ENCODE data around the gene TDRD9. TPM values are rescaled to one million over a fixed set of nuclear protein-coding genes. Genes with fewer than 3 reads are reported as not detected.

Gene TDRD9
- total RNA-seq, 1 donor from 2014 or later, result not detected

DNA sequence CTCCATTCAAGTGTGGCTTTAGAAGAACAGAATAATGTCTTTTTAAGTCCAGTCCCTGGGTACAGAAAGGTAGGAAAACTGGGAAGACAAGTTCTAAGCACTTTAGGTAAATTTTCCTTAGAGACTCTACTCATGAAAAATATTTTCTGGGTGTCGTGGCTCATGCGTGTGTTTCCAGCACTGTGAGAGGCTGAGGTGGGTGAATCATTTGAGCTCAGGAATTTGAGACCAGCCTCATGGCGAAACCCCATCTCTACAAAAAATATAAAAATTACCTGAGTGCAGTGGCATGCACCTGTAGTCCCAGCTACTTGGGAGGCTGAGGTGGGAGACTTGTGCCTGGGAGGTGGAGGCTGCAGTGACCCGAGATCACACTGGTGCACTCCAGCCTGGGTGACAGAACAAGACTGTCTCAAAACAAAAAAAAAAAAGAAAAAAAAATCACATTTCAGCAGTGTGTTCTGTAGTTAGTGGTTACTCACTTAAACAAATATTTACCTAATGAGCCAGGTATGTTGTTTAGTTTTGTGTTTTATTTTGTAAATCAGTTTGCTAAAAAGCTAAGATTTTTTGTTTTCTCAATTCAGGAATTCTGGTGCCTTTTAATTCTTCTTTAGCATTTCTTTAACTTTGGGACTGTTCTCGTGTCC, 66.4 kb downstream of the TDRD9 start:
- Histone ChIP-seq H3K9ac (ENCODE audit: low read length) (no peak overlapping the region), H4K20me1 (ENCODE audit: insufficient read depth, low read length) (no peaks in the 10 kb centered on the region), H3K9me3 (ENCODE audit: insufficient read depth, low read depth, low read length) (no peaks in the 10 kb centered on the region), H3K27me3 (ENCODE audit: insufficient read depth, low read length) (no peaks in the 10 kb centered on the region), H3K36me3 (ENCODE audit: insufficient read depth, low read length) (no peaks in the 10 kb centered on the region), H3K79me2 (ENCODE audit: insufficient read depth, low read length) (no peaks in the 10 kb centered on the region), H2AFZ (ENCODE audit: low read depth, low read length) (no peak overlapping the region), H3K27ac (ENCODE audit: low read depth, low read length) (no peak overlapping the region), H3K4me1 (ENCODE audit: insufficient read depth, low read length) (no peaks in the 10 kb centered on the region), H3K4me2 (ENCODE audit: low read length) (no peak overlapping the region), H3K4me3 (ENCODE audit: insufficient read depth, low read depth, low read length) (no peak overlapping the region)
- DNase-seq (ENCODE audit: low read depth), result no peak
- Mint-ChIP-seq H3K9me3 (ENCODE audit: unreplicated experiment) (no peaks in the 10 kb centered on the region), H3K27ac (ENCODE audit: unreplicated experiment) (no peak overlapping the region), H3K4me3 (ENCODE audit: unreplicated experiment) (no peak overlapping the region), H3K36me3 (ENCODE audit: low read depth, unreplicated experiment) (no peaks in the 10 kb centered on the region), H3K27me3 (ENCODE audit: low read depth, unreplicated experiment) (peaks cover 3% of the 10 kb centered on the region), H3K4me1 (ENCODE audit: low read depth, unreplicated experiment) (no peaks in the 10 kb centered on the region)
- TF ChIP-seq, protein P1, sequence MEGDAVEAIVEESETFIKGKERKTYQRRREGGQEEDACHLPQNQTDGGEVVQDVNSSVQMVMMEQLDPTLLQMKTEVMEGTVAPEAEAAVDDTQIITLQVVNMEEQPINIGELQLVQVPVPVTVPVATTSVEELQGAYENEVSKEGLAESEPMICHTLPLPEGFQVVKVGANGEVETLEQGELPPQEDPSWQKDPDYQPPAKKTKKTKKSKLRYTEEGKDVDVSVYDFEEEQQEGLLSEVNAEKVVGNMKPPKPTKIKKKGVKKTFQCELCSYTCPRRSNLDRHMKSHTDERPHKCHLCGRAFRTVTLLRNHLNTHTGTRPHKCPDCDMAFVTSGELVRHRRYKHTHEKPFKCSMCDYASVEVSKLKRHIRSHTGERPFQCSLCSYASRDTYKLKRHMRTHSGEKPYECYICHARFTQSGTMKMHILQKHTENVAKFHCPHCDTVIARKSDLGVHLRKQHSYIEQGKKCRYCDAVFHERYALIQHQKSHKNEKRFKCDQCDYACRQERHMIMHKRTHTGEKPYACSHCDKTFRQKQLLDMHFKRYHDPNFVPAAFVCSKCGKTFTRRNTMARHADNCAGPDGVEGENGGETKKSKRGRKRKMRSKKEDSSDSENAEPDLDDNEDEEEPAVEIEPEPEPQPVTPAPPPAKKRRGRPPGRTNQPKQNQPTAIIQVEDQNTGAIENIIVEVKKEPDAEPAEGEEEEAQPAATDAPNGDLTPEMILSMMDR (IDR thresholded peaks at IDR 0.05; ENCODE audit: insufficient read depth, low read depth, low read length), result no peak
- no peak for TF ChIP-seq EZH2 (IDR thresholded peaks at IDR 0.05; ENCODE audit: insufficient read depth, low read length)
- FAIRE-seq, result no peak

DNA sequence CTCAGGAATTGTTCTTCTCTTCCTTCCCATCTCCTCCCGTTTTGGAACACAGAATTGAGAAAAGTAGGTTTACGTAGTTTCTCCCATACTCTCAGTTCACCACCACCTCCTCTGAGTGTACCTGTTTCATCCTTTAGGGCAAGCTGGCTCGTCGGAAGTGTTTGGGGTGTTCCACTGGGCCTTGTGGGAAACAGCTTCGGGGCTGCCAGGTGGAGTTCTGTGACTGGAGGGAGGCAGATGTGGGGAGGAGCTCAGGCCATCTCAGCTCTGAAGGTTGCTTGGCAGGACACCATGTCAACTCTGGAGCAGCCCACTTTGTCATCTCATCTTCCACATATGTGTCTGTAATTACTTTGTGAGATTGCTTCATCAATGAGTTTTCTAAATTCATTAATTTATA, 67.6 kb downstream of the TDRD9 start:
- H3K27ac ChIP-seq (ENCODE audit: low read depth, low read length), result no peak overlapping the region

DNA sequence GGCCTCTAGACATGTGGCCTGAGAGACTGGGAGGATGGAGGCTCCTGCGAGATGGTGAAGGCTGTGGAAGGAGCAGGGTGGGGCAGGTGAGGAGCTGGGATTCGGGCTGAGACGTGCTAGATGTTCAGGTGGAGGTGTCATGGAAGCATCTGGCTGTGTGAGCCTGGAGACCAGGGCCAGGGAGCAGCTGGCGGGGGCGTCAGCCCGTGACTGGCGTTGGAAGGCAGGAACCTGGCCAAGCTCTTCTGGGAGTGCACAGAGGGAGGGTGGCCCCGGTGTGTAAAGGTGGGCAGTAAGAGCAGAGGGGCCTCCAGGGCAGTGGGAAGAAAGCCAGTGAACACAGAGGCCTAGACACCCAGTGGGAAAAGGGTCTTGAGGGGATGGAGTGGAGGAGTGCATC, 69.1 kb downstream of the TDRD9 start:
- H2AFZ ChIP-seq (ENCODE audit: low read depth, low read length), result no peak overlapping the region
- no peaks in the 10 kb centered on the region for H3K36me3 ChIP-seq (ENCODE audit: insufficient read depth, low read length)
- H3K79me2 ChIP-seq (ENCODE audit: insufficient read depth, low read length), result no peaks in the 10 kb centered on the region
- H3K4me2 ChIP-seq (ENCODE audit: low read length), result no peak overlapping the region
- Mint-ChIP-seq H3K27ac (ENCODE audit: unreplicated experiment) (no peak overlapping the region), H3K9me3 (ENCODE audit: unreplicated experiment) (no peaks in the 10 kb centered on the region), H3K36me3 (ENCODE audit: low read depth, unreplicated experiment) (no peaks in the 10 kb centered on the region), H3K4me1 (ENCODE audit: low read depth, unreplicated experiment) (no peaks in the 10 kb centered on the region), H3K27me3 (ENCODE audit: low read depth, unreplicated experiment) (peaks cover 5% of the 10 kb centered on the region), H3K4me3 (ENCODE audit: unreplicated experiment) (no peak overlapping the region)
- H3K4me1 ChIP-seq (ENCODE audit: insufficient read depth, low read length), result no peaks in the 10 kb centered on the region
- TF ChIP-seq, protein P1 (IDR thresholded peaks at IDR 0.05; ENCODE audit: insufficient read depth, low read depth, low read length), result no peak
- TF ChIP-seq EZH2 (IDR thresholded peaks at IDR 0.05; ENCODE audit: insufficient read depth, low read length), result no peak
- H3K9ac ChIP-seq (ENCODE audit: low read length), result no peak overlapping the region
- no peak overlapping the region for H3K27ac ChIP-seq (ENCODE audit: low read depth, low read length)
- no peaks in the 10 kb centered on the region for H3K27me3 ChIP-seq (ENCODE audit: insufficient read depth, low read length)
- FAIRE-seq, result no peak
- H3K9me3 ChIP-seq (ENCODE audit: insufficient read depth, low read depth, low read length), result no peaks in the 10 kb centered on the region
- no peak for DNase-seq (ENCODE audit: low read depth)
- no peaks in the 10 kb centered on the region for H4K20me1 ChIP-seq (ENCODE audit: insufficient read depth, low read length)
- no peak overlapping the region for H3K4me3 ChIP-seq (ENCODE audit: insufficient read depth, low read depth, low read length)

More for the DNA sequence above, 67.6 kb downstream of the TDRD9 start:
- no peaks in the 10 kb centered on the region for H4K20me1 ChIP-seq (ENCODE audit: insufficient read depth, low read length)
- H3K4me1 ChIP-seq (ENCODE audit: insufficient read depth, low read length), result no peaks in the 10 kb centered on the region
- H3K9me3 ChIP-seq (ENCODE audit: insufficient read depth, low read depth, low read length), result no peaks in the 10 kb centered on the region
- TF ChIP-seq EZH2 (IDR thresholded peaks at IDR 0.05; ENCODE audit: insufficient read depth, low read length), result no peak
- TF ChIP-seq, protein P1 (IDR thresholded peaks at IDR 0.05; ENCODE audit: insufficient read depth, low read depth, low read length), result no peak
- H3K4me3 Mint-ChIP-seq (ENCODE audit: unreplicated experiment), result no peak overlapping the region
- H3K79me2 ChIP-seq (ENCODE audit: insufficient read depth, low read length), result no peaks in the 10 kb centered on the region
- FAIRE-seq, result no peak
- H3K4me1 Mint-ChIP-seq (ENCODE audit: low read depth, unreplicated experiment), result no peaks in the 10 kb centered on the region
- H3K36me3 Mint-ChIP-seq (ENCODE audit: low read depth, unreplicated experiment), result no peaks in the 10 kb centered on the region
- no peaks in the 10 kb centered on the region for H3K9me3 Mint-ChIP-seq (ENCODE audit: unreplicated experiment)
- no peak overlapping the region for H3K4me2 ChIP-seq (ENCODE audit: low read length)
- no peak overlapping the region for H3K27ac Mint-ChIP-seq (ENCODE audit: unreplicated experiment)
- H3K27me3 Mint-ChIP-seq (ENCODE audit: low read depth, unreplicated experiment), result peaks cover 3% of the 10 kb centered on the region
- H3K36me3 ChIP-seq (ENCODE audit: insufficient read depth, low read length), result no peaks in the 10 kb centered on the region
- H2AFZ ChIP-seq (ENCODE audit: low read depth, low read length), result no peak overlapping the region
- H3K4me3 ChIP-seq (ENCODE audit: insufficient read depth, low read depth, low read length), result no peak overlapping the region
- H3K9ac ChIP-seq (ENCODE audit: low read length), result no peak overlapping the region
- DNase-seq (ENCODE audit: low read depth), result no peak
- H3K27me3 ChIP-seq (ENCODE audit: insufficient read depth, low read length), result no peaks in the 10 kb centered on the region
